ENCODE data around the gene CUL9. TPM values are rescaled to one million over a fixed set of nuclear protein-coding genes. Genes with fewer than 3 reads are reported as not detected.

CUL9 gene
- total and polyA plus RNA-seq, 11 donors = 6.5 to 22.3 (median 12.5) TPM

GRCh38 chr6:43170931-43171706 is 10.9 kb upstream of the CUL9 start, which contains the start of gene SRF:
Gene SRF (plus strand): TSS chr6:43171269. CDS start chr6:43171657, 388 bp downstream.
- ATAC-seq (peak; percentile 76 to 83 (median 80)), DNase-seq (peak; percentile 99 to 100 (median 100))
- intact Hi-C loops (cut with DNase I) = loop anchor here in 1 of 10 donors (5.0 kb wide), 1 partner anchor 114 kb away; the partner anchor contains the start of genes KLC4 and MRPL2
- Histone ChIP-seq H3K27ac (peak within 1 kb of the TSS; percentile 89 to 100 (median 98)), H3K27me3 (no peaks in the 10 kb centered on the region), H3K9me3 (no peaks in the 10 kb centered on the region), H3K36me3 (peaks cover 0 to 14% (median 12%) of the 10 kb centered on the region in 9 donors), H3K4me1 (peaks cover 8 to 42% (median 37%) of the 10 kb centered on the region in 12 donors), H3K4me3 (peak within 1 kb of the TSS; percentile 73 to 100 (median 94))
- WGBS, 4 donors = 0% methylated on average over 23 to 83 of the region's 83 CpGs
- peak; percentile 39 to 88 (median 78) for TF ChIP-seq CTCF (IDR thresholded peaks at IDR 0.05)
- TF ChIP-seq POLR2A (IDR thresholded peaks at IDR 0.05) = peak; percentile 81 to 86

- intact Hi-C loops (cut with DNase I) = loop anchor here in 1 of 10 donors (5.0 kb wide), 1 partner anchor 114 kb away; the partner anchor contains the start of genes KLC4 and MRPL2
- H3K9me3 ChIP-seq = no peaks in the 10 kb centered on the region
- ATAC-seq = no peak
These were observed 10.3 kb upstream of the CUL9 start for GRCh38 chr6:43171707-43172103.

GRCh38 chr6:43172104-43173007 is 9.6 kb upstream of the CUL9 start:
- WGBS, 4 donors = 2 to 3% (median 2%) methylated on average over 44 to 46 of the region's 46 CpGs
- no peaks in the 10 kb centered on the region for H3K27me3 ChIP-seq
- no peaks in the 10 kb centered on the region for H3K9me3 ChIP-seq
- H3K4me3 ChIP-seq = peak overlapping the region; percentile 73 to 100 (median 94)
- no peak for TF ChIP-seq CTCF (IDR thresholded peaks at IDR 0.05)
- no peak for TF ChIP-seq POLR2A (IDR thresholded peaks at IDR 0.05)
- ATAC-seq = no peak
- H3K36me3 ChIP-seq = peaks cover 0 to 27% (median 24%) of the 10 kb centered on the region in 9 donors
- H3K27ac ChIP-seq = peak overlapping the region; percentile 89 to 100 (median 98)
- peaks cover 8 to 44% (median 38%) of the 10 kb centered on the region in 12 donors for H3K4me1 ChIP-seq
- peak; percentile 51 to 79 (median 66) for DNase-seq
- intact Hi-C loops (cut with DNase I) = loop anchor here in 1 of 10 donors (5.0 kb wide), 1 partner anchor 115 kb away; the partner anchor contains the start of genes KLC4 and MRPL2

More at GRCh38 chr6:43171707-43172103, 10.3 kb upstream of the CUL9 start:
- peak in 2 of 5 donors; percentile 36 to 75 for DNase-seq
- H3K27me3 ChIP-seq = no peaks in the 10 kb centered on the region
- H3K36me3 ChIP-seq = peaks cover 0 to 20% (median 18%) of the 10 kb centered on the region in 9 donors
- peak overlapping the region; percentile 73 to 100 (median 94) for H3K4me3 ChIP-seq
- peak overlapping the region; percentile 89 to 100 (median 98) for H3K27ac ChIP-seq
- WGBS, 4 donors = 0 to 1% (median 1%) methylated on average over 36 to 57 of the region's 57 CpGs
- H3K4me1 ChIP-seq = peaks cover 8 to 44% (median 38%) of the 10 kb centered on the region in 12 donors
- no peak for TF ChIP-seq CTCF (IDR thresholded peaks at IDR 0.05)
- TF ChIP-seq POLR2A (IDR thresholded peaks at IDR 0.05) = no peak
